Suprapubic skin (tissue), 4 donors: Measurements from ENCODE around the gene CEL.

ENCODE experiments used
- CTCF ChIP-seq, 2 donors: fragments of 200-600 bp in 1 of 2; fragments of 450-650 bp in 1 of 2; sonication (generic) in 1 of 2; IDR thresholded peaks; one replicate each; pipeline ENCODE4 v1.5.1; 2016 to 2019; ENCODE audit warnings: antibody characterized with exemption in 2 of 2, mild to moderate bottlenecking in 1 of 2, moderate library complexity in 1 of 2
- EP300 ChIP-seq: sonication (generic); formaldehyde crosslinking; IDR thresholded peaks from one replicate; pipeline ENCODE4 v1.6.1; 2017; ENCODE audit warnings: antibody characterized with exemption
- POLR2A ChIP-seq, 2 donors: fragments of 450-650 bp; IDR thresholded peaks; one replicate each; pipeline ENCODE4 v1.6.1; 2017; ENCODE audit warnings: antibody characterized with exemption in 2 of 2, mild to moderate bottlenecking in 2 of 2, moderate library complexity in 2 of 2
- POLR2AphosphoS5 ChIP-seq, 3 donors: sonication (generic); formaldehyde crosslinking; IDR thresholded peaks; one replicate each; pipeline ENCODE4 v1.6.1; 2017; ENCODE audit warnings: antibody characterized with exemption in 3 of 3

- TF ChIP-seq CTCF (IDR thresholded peaks at IDR 0.05) (no peak), POLR2A (IDR thresholded peaks at IDR 0.05) (no peak), POLR2AphosphoS5 (IDR thresholded peaks at IDR 0.05) (no peak), EP300 (no peak)
These were observed 3.2 kb downstream of the CEL start for GRCh38 chr9:133065070-133065388.
